GM21367 (cell line): ENCODE measurements around the gene CD300LD.
"Not testable (repeated sequence)": the region's sequence is repeated elsewhere in the genome, so short reads cannot be mapped to it uniquely, and the experiment has no call there.

Experiments used
- ATAC-seq: cut with Tn5 transposase; IDR thresholded peaks from one replicate; pipeline ENCODE4 v1.9.1; 2021; ENCODE audit not compliant: unreplicated experiment

Gene CD300LD

DNA sequence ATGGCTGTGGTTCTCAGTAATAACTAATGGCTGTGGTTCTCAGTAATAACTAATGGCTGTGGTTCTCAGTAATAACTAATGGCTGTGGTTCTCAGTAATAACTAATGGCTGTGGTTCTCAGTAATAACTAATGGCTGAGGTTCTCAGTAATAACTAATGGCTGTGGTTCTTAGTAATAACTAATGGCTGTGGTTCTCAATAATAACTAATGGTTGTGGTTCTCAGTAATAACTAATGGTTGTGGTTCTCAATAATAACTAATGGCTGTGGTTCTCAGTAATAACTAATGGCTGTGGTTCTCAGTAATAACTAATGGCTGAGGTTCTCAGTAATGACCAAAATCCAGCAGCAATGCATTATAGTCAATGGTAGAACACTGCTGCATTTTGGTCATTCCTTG is 18.4 kb downstream of the CD300LD start:
- ATAC-seq, result not testable (repeated sequence)

DNA sequence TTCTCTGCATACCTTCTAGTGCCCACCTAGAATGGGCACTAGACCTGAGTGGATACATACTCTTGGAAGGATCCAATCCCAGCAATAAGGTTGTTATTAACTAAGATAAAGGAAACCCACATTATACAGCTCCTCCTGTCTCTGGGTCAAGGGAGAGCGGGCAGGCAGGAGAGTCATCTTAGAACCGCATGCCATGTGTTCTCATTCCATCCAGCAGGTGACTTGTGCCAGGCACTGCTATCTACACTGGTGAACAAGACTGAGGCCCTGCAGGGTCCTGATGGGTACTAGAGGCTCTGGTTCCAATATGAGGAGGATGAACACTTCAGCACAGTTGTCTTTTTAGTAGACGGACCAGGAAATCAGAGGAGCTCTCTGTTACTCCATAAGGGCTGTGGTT is 18.9 kb downstream of the CD300LD start:
- no peak for ATAC-seq

DNA sequence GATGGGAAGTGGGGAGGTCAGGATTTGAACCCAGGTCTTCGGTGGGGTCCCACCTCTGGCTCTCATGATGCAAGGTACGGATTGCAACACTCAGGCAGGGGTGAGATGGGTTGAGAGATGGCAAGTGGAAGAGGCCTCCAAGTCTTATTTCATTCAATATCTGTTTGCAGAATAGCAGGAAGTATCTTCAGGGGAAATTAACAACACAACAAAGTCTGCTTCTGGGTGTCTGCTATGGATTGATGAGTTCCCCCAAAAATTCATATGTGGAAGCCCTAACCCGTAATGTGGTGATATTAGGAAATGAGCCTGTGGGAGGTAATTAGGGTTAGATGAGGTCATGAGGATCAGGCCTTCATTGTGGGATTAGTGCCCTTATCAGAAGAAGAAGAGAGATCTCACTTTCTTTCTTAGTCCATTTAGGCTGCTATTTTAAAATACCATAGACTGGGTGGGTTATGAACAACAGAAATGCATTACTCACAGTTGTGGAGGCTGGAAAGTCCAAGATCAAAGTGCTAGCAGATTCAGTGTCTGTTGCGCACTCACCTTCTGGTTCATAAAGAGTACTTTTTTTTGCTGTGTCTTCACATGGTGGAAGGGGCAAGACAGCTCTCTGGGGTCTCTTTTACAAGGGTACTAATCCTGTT is 20.3 kb downstream of the CD300LD start:
- ATAC-seq, result no peak

DNA sequence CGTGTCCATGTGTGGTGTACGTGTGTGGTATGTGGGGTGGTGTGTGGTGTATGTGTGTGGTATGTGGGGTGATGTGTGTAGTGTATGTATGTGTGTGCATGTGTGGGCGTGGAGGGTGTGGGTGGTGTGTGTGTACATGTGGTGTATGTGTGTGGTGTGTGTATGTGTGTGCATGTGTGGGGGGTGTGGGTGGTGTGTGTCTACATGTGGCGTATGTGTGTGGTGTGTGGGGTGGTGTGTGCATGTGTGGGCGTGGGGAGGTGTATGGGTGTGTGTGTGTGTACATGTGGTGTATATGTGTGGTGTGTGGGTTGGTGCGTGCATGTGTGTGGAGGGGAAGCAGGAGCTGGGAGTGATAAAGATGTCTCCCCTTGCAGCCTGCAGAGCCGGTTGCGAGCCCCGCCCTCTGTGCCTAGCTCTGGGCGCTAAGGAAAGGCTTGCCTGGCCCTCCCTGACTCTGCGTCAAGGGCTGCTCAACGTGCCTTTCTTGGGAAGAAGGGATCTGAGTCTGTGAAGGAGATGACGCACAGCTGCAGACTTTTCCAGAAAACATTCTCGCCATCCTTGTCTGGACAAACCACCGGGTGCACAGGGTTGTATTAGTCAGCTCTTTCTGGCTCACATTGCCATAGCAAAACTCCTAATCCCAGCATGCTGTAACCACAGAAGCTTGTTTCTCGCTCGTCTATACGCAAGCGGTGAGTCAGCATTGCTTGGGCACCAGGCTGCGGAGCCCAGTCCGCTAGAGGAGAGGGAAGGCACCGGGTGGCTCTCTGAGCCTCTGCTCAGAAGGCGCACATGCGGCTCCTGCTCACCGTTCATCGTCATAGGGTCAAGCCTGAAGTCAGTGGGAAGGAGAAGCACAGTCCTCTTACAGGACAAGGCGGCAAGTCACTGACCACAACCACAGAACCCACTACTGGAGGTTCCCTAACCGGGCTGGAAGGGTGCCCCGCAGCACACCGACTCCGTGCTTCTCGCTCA is 22.8 kb downstream of the CD300LD start:
- no peak for ATAC-seq

DNA sequence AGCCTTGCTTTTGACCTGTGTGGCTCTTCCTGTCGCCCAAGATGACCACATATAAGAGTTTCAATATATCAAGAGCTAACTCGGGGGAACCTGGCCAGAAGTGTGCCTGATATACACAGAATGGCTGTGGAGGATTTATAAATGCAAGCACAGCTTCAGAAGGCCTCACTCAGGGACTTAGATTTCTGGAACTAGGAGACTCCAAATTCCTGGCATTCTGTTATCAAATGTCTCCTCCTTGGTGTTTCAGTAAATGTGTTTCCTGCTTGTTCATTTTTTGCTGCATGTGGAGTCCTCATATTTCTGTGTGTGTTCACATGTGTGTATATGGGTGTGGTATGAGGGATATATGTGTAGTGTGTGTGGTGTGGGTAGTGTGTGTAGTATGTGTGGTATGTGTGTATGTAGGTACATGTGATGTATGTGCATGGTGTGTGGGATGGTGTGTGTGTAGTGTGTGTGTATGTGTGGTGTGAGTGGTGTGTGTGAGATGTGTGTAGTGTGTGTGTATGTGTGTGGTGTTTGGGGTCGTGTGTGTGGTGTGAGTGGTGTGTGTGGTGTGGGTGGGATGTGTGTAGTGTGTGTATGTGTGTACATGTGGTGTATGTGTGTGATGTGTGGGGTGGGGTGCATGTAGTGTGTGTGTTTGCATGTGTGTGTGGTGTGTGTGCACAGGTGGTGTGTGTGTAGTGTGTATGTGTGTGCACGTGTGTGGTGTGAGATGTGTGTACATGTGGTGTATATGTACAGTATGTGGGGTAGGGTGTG is 23.8 kb downstream of the CD300LD start:
- no peak for ATAC-seq

DNA sequence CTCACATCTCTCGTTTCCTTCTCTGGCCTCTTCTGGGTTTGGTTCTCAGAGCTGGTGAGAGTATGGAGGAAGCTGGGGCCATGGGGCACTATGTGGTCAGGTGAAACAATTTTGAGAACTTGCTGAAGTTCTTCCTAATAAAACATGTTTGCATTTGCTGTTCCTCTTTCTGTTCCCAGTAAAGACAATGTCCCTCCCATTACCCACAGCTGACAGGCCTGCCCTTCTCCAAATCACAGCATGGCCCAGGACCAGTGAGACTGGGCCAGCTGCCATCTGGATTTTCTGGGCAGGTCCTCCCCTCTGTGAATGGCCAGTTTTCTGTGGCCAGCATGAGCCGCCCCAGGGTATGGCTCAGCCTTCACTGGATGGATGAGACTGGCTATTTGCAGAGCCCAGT is 24.7 kb downstream of the CD300LD start, which contains the start of gene CD300H:
Gene CD300H, minus strand, starts transcription at position 113 of the 400 bp plus-strand sequence.
- no peak for ATAC-seq

DNA sequence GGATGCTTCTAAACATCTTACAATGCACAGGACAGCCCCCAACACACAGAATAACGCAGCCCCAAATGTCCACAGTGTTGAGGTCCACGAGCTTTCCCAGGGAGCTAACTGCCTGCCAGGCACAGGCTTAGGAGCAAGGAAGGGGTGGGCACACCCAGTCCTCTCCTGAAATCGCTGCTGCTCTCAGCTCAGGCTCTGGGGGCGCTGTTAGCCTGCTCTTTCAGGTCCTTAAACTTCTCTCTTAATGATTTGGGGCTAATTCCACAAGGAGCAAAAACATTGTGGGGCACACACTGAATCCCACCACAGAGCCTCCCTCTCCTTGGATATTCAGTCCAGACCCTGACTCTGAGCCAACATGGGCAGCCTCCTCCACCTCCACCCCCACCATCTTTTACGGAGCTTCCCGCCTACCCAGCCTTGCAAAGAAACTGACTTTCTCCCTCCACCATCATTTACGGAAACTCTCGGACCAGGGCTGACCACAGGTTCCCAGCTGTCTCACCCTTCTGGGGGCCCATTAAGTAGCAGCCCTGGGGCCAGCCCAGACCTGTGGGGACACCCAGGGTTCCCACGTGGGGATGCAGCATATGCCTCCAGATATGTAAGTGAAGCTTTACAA is 25.8 kb downstream of the CD300LD start:
- ATAC-seq, result no peak

DNA sequence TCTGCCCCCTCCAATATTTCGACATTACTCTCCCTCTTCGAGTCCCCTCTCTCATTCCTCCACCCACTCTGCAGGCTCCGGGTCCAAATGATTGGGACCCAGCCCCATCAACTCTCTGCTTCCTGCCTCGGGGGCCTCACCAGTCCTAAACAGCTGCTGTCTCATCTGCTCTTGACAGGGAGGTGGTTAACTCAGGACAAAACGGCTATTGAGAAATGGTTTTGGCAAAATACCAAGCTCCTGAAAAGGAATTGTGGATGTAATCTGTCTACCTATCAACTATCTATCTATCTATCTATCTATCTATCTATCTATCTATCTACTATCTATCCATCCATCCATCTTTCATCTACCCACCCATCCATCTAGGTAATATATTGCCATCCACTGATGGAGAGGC is 27.0 kb downstream of the CD300LD start:
- no peak for ATAC-seq

DNA sequence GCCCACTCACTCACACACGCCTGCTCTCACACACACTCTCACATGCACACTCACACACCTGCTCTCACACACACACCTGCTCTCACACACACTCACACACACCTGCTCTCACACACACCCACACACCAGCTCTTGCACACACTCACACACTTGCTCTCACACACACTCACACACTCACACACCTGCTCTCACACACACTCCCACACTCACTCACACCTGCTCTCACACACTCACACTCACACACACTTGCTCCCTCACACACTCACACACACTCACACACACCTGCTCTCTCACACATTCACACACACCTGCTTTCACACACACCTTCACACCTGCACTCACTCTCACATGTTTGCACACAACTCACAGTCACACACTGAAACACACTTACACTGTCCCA is 28.7 kb downstream of the CD300LD start:
- no peak for ATAC-seq

DNA sequence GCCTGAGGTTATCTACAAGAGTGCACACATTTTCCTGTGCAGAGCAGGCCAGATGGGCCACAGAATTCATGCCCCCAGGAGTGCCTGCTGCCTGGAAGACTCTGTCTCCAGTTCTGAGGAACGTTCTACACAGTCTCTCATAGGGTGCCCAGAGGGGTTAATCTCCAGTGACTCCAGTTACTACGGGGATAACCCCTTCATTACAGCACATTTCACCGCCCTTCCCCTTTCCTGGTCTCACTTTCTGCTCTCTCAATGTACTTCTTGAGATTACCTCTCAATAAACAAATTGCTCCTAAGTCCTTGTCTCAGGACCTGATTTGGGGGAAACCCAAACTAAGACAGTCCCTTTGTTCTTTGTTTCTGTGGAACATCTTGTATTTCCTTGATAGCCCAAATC is 30.5 kb downstream of the CD300LD start:
- no peak for ATAC-seq

DNA sequence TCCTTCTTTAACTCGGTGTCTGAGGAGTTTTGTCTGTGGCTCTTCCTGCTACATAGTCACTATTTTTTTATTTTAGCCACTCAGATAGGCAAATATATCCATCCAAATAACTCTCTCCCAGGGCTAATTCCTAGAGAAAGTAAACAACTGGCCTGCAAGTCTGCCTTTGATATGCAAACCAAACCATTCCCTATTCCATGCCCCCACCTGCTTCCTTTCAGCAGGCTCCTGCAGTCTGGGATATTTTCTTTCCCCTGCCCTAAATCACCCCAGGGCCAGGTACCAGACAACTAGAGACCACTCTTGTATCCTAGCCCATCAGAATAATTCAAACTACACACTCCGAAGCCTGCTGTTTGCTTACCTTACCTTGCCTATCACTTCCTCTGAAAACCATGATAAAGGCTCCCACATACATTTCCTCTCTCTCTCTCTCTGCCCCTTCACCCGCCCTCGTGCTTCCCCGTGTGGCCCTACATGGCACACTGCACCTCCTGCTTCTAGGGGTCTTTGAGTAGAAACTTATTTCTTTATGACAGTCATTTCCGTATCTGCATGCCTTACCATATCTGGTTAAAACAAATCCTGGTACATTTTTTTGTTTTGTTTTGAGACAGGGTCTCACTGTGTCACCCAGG is 33.1 kb downstream of the CD300LD start:
- no peak for ATAC-seq

DNA sequence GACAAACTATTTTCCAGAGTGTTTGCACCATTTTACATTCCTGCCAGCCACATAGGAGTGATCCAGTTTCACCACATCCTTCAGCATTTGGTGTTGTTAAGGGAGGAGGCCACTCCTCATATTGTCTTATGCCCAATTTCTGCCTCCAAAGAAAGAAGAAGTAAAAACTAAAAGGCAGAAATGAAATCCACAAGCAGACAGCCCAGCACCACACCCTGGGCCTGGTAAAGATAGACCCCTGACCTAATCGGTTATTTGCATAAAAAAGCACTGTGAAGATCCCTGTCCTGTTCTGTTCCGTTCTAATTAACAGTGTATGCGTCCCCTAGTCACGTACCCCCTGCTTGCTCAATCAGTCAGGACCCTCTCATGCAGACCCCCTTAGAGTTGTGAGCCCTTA is 33.7 kb downstream of the CD300LD start:
- ATAC-seq, result not testable (repeated sequence)

DNA sequence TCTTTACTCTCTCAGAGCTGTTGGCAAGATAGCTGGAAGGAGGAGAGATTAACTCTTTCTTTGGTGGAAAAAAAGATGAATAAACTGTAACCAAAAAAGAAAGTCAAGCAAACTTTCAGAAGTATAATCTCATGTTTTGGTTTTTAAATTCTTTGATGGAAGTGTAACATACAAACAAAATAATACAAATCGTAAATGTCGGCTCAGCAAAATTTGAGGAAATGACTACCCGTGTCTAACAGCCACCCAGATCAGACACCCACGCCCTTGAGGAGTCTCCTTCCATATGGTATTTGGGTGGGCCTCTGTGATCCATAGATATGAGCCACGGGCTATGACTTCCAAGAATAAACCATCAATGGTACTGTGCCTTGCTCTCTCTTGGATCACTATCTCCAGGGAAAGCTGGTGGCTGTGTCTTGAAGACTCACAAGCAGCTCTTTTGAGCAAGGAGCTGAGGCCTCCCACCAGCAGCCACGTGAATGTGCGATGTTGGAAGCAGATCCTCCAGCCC is 36.6 kb downstream of the CD300LD start:
- no peak for ATAC-seq

DNA sequence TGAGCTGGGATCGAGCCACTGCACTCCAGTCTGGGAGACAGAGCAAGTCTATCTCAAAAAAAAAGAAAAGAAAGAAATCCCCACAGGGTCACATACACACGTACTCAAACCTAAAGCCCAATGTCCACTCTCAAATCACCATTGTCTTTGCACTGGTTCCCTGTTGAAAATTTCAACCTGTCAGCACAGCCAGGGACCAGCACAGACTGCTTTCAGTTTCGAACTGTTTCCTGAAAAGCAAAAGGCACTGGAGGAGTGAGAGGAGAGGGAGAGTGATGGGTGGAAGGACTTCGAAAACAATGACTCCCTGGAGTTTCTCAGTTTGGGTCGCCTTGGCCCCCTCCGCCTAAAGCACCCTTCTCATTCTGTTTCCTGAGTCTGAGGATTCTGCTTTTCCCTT is 37.2 kb downstream of the CD300LD start:
- no peak for ATAC-seq

DNA sequence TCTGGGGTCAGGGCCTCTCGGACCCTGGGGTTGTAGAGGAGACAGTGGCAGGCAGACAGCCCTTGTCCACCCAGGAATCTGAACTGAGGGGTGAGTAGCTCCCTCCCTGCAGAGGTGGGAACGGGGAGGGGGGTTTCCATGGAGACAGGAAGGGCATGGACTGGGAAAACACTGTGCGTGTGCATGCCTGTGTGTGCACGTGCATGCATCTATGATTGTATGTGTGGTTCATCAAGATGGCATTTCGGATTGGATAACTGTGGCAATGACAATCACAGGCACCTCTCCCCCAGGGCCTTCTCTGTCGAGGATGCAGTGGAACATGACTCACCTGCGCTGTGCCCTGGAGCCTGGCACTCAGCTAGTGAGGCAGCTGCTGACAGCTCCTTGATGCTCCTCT is 40.0 kb downstream of the CD300LD start:
- no peak for ATAC-seq

DNA sequence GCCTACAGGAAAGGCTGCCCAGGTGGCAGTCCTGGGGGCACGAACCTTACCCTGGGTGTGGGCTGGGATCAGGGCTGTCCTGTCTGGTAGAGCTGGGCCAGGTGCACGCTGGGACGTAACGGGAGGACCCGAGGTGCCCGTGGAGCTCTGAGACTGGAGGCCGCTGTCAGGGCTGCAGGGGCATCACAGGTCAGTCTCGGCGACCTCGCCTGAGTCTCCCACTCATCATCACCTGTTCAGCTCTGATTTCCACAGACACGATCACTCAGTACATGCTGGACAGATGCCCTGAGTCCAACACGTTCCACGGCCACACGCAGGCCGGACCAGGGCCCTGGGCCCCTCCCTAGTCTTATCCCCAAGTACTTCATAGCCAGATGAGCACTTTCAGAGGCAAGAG is 41.5 kb downstream of the CD300LD start:
- no peak for ATAC-seq

DNA sequence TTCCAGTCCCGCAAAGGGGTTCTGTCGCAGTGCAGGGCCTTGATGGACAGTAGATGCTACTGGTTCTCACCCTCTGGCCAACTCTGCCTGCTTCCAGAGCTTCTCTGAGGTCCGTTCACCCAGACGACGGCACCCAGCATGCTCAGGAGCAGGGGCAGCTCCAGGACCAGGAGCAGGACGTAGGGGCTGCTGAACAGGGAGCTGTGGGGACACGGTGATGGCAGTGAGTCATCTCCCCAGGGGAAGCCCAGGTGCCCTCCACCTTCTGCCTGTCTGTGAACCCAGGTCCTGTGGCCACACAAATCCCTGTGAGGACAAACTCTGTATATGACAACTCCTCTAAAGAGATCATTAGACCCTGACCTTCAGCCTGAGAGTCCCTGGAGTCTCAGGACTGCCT is 42.7 kb downstream of the CD300LD start:
- no peak for ATAC-seq

DNA sequence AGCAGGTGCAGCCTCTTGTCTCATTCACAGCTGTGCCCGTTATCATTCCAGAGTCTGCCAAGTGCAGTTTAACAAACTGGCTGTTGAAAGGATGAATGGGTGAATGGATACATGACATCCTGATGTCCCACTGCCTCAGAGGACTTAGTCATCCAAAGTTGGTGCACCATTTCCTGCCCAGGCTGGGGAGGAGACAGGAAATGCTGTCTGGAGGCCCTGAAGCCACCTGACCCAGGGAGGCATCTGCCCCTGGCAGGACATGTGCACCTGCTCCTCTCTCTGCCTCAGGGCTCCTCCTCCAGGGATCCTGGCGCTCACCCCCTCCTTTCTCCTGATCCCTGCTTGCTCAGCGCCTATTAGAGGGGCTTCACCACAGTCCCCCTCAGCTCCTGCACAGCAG is 44.3 kb downstream of the CD300LD start:
- no peak for ATAC-seq

DNA sequence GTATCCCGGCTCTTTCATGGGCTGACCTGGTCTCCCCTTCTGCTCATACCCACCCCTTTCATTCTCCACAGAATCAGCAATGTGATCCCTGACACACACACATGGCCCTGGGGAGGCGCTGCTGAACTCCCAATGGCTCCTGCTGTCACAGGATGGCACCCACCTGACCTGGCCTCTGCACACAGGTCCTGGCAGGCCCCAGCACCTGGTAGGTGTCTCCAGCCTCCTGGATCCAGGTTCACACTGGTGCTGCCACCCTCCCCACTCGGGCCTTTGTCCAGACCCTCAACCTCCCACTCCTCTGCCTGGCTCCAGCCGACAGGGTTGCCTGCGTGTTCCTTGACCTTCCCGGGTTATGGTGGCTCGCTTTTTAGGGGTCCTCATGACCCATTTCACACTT is 44.8 kb downstream of the CD300LD start:
- no peak for ATAC-seq

DNA sequence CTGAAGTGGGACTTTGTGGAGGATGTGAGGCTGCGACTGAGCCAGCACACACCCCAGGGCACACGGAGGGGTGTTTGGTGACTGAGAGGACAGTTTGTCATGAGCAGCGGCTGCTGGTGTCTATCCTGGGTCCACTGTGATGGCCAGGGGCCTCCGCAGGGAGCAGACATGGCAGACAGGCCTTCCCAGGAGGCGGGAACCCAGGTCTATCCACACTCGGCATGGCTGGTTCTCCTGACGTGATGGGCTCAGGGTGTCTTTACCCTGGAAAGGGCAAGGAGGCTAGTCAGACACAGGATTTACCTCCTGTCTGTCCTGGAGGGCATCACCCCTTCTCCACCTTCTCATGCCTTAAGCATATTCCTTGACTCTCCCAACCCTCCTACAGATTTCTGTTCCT is 45.5 kb downstream of the CD300LD start:
- no peak for ATAC-seq
